Upper lobe of right lung (tissue), 1 donor: ENCODE results near the gene WHAMM. TPM values are rescaled to one million over a fixed set of nuclear protein-coding genes. Genes with fewer than 3 reads are reported as not detected.

Experiments used
- ATAC-seq: fragments of 200-7000 bp; cut with Tn5 transposase; one replicate; pipeline ENCODE4 v1.9.1; 2020; ENCODE audit warnings: mild to moderate bottlenecking, moderate library complexity
- DNase-seq: peaks from one replicate; pipeline ENCODE4 v3.0.0-alpha.2; 2020
- H3K27ac ChIP-seq: fragments of 200-600 bp; one replicate; pipeline ENCODE4 v1.8.0; 2022
- H3K27me3 ChIP-seq: fragments of 200-600 bp; one replicate; pipeline ENCODE4 v1.8.0; 2022; ENCODE audit warnings: mild to moderate bottlenecking
- H3K36me3 ChIP-seq: fragments of 200-600 bp; one replicate; pipeline ENCODE4 v1.8.0; 2022
- H3K4me1 ChIP-seq: fragments of 200-600 bp; one replicate; pipeline ENCODE4 v1.8.0; 2022
- H3K4me3 ChIP-seq: fragments of 200-600 bp; one replicate; pipeline ENCODE4 v1.8.0; 2022; ENCODE audit warnings: mild to moderate bottlenecking
- H3K9me3 ChIP-seq: fragments of 200-600 bp; one replicate; pipeline ENCODE4 v1.8.0; 2022
- intact Hi-C: fragments of 100-400 bp; cut with DNase I; formaldehyde crosslinking; loops from one replicate; pipeline ENCODE4 v1.11.0; 2022
- total RNA-seq: library from RNA; stranded (reverse); fragmentation: NEBNext Ultra II Directional; extraction: Animal tissue kit (Norgen Biotek cat#: 25700); gene quantifications from one replicate; pipeline ENCODE4 v1.2.1, GENCODE V29; 2021
- TF ChIP-seq, protein P1 (sequence below): fragments of 200-600 bp; IDR thresholded peaks from one replicate; pipeline ENCODE4 v1.8.0; 2022; ENCODE audit warnings: antibody characterized with exemption
- donor health status: DM: no; HTN: yes; CAD: no; lungs with severe emphysema.

Gene WHAMM
- total RNA-seq, 1 donor from 2014 or later: 13.1 TPM

GRCh38 chr15:82870727-82871320 lies 61.4 kb downstream of the WHAMM start:
- Histone ChIP-seq H3K9me3 (no peaks in the 10 kb centered on the region), H3K27ac (no peak overlapping the region), H3K4me1 (no peaks in the 10 kb centered on the region), H3K4me3 (no peak overlapping the region), H3K36me3 (no peaks in the 10 kb centered on the region), H3K27me3 (no peaks in the 10 kb centered on the region)
- ATAC-seq (peak; percentile 39), DNase-seq (no peak)
- TF ChIP-seq, protein P1, sequence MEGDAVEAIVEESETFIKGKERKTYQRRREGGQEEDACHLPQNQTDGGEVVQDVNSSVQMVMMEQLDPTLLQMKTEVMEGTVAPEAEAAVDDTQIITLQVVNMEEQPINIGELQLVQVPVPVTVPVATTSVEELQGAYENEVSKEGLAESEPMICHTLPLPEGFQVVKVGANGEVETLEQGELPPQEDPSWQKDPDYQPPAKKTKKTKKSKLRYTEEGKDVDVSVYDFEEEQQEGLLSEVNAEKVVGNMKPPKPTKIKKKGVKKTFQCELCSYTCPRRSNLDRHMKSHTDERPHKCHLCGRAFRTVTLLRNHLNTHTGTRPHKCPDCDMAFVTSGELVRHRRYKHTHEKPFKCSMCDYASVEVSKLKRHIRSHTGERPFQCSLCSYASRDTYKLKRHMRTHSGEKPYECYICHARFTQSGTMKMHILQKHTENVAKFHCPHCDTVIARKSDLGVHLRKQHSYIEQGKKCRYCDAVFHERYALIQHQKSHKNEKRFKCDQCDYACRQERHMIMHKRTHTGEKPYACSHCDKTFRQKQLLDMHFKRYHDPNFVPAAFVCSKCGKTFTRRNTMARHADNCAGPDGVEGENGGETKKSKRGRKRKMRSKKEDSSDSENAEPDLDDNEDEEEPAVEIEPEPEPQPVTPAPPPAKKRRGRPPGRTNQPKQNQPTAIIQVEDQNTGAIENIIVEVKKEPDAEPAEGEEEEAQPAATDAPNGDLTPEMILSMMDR: no peak
- intact Hi-C loops: no loop called here

DNA sequence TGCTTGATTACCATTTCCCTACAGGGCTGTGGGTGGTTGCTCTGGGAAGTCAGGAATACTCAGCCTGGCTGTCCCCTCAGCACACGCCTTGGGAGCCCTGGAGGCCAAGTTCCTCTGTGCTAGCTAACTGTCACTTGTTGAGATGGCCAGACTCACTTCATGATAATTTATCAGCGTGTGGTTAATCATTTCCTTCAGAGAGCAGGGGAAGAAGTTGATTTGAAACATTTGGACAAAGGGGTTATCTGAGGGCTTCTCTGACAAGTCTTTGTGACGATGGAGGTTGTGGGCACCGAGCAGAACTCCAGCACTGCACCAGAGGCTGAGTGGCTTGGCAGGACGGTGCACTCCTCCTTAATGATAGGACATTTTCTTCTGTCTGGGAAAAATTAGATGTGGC lies 61.9 kb downstream of the WHAMM start:
- no peaks in the 10 kb centered on the region for H3K9me3 ChIP-seq
- no peaks in the 10 kb centered on the region for H3K36me3 ChIP-seq
- DNase-seq (no peak), ATAC-seq (peak; percentile 43)
- H3K4me3 ChIP-seq: no peak overlapping the region
- intact Hi-C loops: no loop called here
- H3K27me3 ChIP-seq: no peaks in the 10 kb centered on the region
- no peaks in the 10 kb centered on the region for H3K4me1 ChIP-seq
- TF ChIP-seq, protein P1: no peak
- no peak overlapping the region for H3K27ac ChIP-seq

DNA sequence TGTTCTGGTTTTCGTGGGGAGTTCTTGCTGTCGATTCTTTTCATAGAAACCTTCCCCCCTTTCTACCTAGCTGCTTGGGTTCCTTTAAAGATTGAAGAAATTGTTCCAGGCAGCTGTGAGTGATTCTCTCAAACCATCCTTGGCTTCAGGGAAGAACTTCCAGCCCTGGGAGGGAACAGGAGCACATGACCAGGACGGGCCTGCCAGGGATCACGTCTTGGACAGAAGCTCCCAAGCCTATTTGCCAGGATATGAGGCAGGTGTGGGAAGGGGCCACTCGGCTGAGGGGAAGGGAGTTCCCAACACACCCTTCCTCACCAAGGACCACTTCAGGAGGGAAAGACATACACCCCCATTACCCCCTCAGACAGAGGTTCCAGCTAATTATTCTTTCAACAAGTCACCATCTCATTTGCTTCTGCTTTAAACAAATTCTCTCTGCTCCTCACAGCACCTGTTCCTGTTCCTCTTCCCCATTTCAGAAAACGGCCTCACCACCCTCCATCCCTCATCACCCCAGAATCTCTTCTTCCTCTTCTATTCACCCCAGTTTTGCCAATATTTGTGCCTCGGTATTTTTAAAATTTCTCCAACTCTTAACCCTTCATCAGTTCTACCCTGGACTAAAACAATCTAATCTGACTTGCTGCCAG lies 62.5 kb downstream of the WHAMM start:
- no peak for DNase-seq
- ATAC-seq: no peak
- intact Hi-C loops: no loop called here

DNA sequence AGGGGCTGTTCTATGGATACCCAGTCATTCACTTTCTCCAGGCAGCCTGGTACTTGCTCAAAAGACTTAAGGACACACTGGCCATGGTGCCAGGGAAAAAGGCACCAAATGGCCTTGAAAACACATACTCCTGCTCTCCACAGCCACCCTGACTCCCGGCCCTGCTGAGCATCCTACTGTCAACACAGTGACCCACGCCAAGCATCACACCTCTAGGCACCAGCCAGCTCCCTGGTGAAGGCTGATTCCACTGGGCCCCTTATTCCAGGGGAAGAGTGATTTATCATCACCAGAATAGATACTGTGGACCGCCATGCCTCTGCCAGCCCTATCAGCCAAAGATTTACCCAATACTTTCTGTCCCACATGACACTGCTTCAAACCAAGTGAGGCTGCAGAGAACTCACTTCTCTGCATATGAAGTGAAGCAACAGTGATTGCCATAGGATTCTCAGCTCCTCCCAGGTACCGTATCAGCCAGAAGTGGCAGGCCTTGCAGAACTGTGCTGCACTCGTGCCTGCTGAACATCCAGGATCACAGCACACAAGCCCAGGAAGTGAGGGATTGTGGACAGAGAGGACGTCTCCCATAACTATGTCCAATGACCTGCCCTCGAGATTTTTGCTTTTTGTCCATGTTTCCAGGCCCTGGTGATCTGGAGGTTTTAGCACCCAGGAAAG lies 63.7 kb downstream of the WHAMM start:
- H3K27ac ChIP-seq: no peak overlapping the region
- no peaks in the 10 kb centered on the region for H3K36me3 ChIP-seq
- intact Hi-C loops: no loop called here
- no peaks in the 10 kb centered on the region for H3K9me3 ChIP-seq
- TF ChIP-seq, protein P1: no peak
- no peak overlapping the region for H3K4me3 ChIP-seq
- no peaks in the 10 kb centered on the region for H3K4me1 ChIP-seq
- H3K27me3 ChIP-seq: no peaks in the 10 kb centered on the region
- no peak for DNase-seq
- no peak for ATAC-seq

More for the DNA sequence above, 62.5 kb downstream of the WHAMM start:
- TF ChIP-seq, protein P1: no peak
- Histone ChIP-seq H3K27ac (no peak overlapping the region), H3K4me3 (no peak overlapping the region), H3K9me3 (no peaks in the 10 kb centered on the region), H3K36me3 (no peaks in the 10 kb centered on the region), H3K27me3 (no peaks in the 10 kb centered on the region), H3K4me1 (no peaks in the 10 kb centered on the region)

DNA sequence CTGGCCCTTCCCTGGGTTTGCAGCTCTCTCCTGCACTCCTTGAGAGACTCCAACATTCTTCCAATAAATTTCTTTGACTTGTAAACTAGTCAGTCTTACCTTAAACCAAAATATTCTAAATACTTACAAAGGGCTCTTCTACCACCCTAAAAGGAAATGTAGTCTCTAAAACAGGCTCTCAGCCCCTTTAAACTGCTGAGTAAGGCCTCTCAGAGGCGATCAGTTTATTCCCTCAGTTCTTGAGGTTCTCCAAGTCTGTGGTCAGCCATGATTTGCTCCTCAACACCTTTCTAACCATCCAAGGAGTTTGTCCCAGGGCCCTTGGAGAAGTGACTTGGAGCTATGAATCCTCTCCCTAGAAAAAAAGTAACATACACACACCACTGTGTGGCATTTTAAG lies 64.8 kb downstream of the WHAMM start:
- H3K4me1 ChIP-seq: no peaks in the 10 kb centered on the region
- H3K4me3 ChIP-seq: no peak overlapping the region
- H3K36me3 ChIP-seq: no peaks in the 10 kb centered on the region
- DNase-seq: no peak
- intact Hi-C loops: no loop called here
- ATAC-seq: no peak
- H3K9me3 ChIP-seq: no peaks in the 10 kb centered on the region
- H3K27ac ChIP-seq: no peak overlapping the region
- TF ChIP-seq, protein P1: no peak
- H3K27me3 ChIP-seq: no peaks in the 10 kb centered on the region
